ENCODE data around the gene MIEN1.
"Not testable (repeated sequence)": the region's sequence is repeated elsewhere in the genome, so short reads cannot be mapped to it uniquely, and the experiment has no call there.

MIEN1 gene

DNA sequence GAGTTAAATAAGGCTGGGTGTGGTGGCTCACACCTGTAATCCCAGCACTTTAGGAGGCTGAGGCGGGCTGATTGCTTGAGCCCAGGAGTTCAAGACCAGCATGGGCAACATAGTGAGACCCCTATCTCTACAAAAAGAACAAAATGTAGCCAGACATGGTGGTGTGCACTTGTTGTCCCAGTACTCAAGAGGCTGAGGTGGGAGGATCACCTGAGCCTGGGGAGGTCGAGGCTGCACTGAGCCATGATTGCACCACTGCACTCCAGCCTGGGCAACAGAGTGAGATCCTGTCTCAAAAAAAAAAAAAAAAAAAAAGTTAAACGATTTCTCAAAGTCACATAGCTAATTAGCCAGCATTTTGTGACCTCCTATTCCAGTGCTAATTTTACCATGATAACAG lies 33.8 kb upstream of the MIEN1 start:
- not testable (repeated sequence) for H3K4me3 ChIP-seq (ENCODE audit: low read length); H3K9ac ChIP-seq (ENCODE audit: low read depth, low read length); H3K4me1 ChIP-seq (ENCODE audit: insufficient read depth, low read length); H3K36me3 ChIP-seq (ENCODE audit: insufficient read depth, low read depth, low read length); H3K27me3 ChIP-seq (ENCODE audit: insufficient read depth, low read length); H3K27ac ChIP-seq (ENCODE audit: low read length); H3K9me3 ChIP-seq (ENCODE audit: insufficient read depth, low read depth, low read length)

DNA sequence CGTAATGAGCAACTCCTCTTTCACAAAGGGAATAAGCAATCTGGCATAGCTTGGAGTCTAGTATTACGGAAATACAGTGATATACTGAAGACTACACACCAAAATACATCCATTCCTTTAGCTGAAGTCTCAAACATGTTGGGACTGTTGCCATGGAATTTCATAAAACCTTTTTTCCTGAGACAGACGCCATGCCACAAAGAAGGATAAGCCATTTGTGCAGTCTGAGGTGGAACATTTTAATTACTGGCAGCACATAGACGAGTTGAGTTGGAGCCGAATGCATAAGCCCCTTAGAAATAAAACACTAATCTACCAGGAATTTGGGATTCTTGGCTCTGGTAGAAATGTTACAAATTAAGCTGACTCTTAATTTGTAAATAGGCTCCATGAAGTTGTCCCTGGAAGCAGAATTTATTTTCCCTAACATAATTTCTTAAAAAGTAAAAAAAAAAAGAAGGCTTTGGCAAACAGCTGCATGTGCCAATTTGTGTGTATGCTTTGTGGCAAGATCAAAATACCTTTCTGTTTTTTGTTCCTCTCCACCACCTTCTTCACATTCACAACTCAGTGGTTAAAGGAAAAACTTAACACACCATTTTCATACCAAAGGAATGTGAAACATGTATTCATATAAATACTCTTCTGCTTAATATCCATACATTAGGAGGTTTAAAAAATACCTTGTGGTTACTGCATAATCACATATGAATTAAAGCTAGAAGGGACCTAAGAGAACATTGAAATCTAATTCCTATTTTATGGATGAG lies 32.9 kb upstream of the MIEN1 start:
- H3K4me3 ChIP-seq (ENCODE audit: low read length), result no peak overlapping the region
- H3K27me3 ChIP-seq (ENCODE audit: insufficient read depth, low read length), result no peaks in the 10 kb centered on the region
- no peak overlapping the region for H3K9ac ChIP-seq (ENCODE audit: low read depth, low read length)
- H3K9me3 ChIP-seq (ENCODE audit: insufficient read depth, low read depth, low read length), result no peaks in the 10 kb centered on the region
- no peaks in the 10 kb centered on the region for H3K36me3 ChIP-seq (ENCODE audit: insufficient read depth, low read depth, low read length)
- no peak overlapping the region for H3K27ac ChIP-seq (ENCODE audit: low read length)
- no peaks in the 10 kb centered on the region for H3K4me1 ChIP-seq (ENCODE audit: insufficient read depth, low read length)

DNA sequence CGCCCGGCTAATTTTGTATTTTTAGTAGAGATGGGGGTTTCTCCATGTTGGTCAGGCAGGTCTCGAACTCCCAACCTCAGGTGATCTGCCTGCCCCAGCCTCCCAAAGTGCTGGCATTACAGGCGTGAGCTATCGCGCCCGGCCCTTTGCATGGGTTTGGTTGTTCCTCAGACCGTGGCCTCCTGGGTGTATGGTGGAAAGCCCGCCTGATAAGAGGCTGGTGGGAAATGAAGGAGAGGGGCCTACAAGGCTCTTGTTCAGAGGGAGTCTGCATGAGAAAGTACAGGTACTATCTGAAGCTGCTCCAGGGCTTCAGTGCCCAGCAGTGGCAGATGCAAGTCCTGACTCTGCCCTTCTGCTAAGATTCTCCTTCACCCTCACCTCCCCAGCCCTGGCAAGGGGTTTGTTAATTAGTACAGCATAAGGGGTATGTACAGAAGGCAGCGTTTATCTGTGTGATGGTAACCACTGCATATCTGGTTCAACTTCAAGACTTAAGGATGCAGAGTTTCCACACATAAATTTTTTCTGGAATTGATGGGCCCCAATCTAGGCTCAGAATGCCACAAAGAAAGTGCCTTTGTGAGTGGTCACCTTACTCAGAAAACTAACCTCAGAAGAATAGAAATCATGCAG lies 31.6 kb upstream of the MIEN1 start:
- Histone ChIP-seq H3K9ac (ENCODE audit: low read depth, low read length) (no peak overlapping the region), H3K36me3 (ENCODE audit: insufficient read depth, low read depth, low read length) (no peaks in the 10 kb centered on the region), H3K4me3 (ENCODE audit: low read length) (no peak overlapping the region), H3K27ac (ENCODE audit: low read length) (no peak overlapping the region), H3K9me3 (ENCODE audit: insufficient read depth, low read depth, low read length) (no peaks in the 10 kb centered on the region), H3K27me3 (ENCODE audit: insufficient read depth, low read length) (peaks cover 7% of the 10 kb centered on the region; the same call in 1 of the 2 replicates), H3K4me1 (ENCODE audit: insufficient read depth, low read length) (no peaks in the 10 kb centered on the region)

DNA sequence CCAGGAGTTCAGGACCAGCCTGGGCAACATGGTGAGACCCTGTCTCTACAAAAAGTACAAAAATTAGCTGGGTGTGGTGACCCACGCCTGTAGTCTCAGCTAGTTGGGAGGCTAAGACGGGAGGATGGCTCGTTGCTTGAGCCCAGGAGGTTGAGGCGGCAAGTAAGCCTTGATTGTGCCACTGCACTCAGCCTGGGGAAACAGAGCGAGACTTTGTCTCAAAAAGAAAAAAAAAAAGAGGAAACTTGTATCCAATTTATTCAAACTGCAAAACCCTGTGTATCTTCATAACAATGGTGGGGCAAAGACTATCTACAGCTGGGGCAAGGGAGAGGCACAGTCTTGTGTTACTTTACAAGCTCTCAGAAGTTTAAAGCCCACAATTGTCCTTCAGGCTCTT lies 28.9 kb upstream of the MIEN1 start:
- no peak overlapping the region for H3K9ac ChIP-seq (ENCODE audit: low read depth, low read length)
- peaks cover 13% of the 10 kb centered on the region for H3K4me1 ChIP-seq (ENCODE audit: insufficient read depth, low read length)
- H3K27me3 ChIP-seq (ENCODE audit: insufficient read depth, low read length), result peaks cover 28% of the 10 kb centered on the region
- H3K9me3 ChIP-seq (ENCODE audit: insufficient read depth, low read depth, low read length), result no peaks in the 10 kb centered on the region
- no peak overlapping the region for H3K4me3 ChIP-seq (ENCODE audit: low read length)
- no peak overlapping the region for H3K27ac ChIP-seq (ENCODE audit: low read length)
- H3K36me3 ChIP-seq (ENCODE audit: insufficient read depth, low read depth, low read length), result no peaks in the 10 kb centered on the region

DNA sequence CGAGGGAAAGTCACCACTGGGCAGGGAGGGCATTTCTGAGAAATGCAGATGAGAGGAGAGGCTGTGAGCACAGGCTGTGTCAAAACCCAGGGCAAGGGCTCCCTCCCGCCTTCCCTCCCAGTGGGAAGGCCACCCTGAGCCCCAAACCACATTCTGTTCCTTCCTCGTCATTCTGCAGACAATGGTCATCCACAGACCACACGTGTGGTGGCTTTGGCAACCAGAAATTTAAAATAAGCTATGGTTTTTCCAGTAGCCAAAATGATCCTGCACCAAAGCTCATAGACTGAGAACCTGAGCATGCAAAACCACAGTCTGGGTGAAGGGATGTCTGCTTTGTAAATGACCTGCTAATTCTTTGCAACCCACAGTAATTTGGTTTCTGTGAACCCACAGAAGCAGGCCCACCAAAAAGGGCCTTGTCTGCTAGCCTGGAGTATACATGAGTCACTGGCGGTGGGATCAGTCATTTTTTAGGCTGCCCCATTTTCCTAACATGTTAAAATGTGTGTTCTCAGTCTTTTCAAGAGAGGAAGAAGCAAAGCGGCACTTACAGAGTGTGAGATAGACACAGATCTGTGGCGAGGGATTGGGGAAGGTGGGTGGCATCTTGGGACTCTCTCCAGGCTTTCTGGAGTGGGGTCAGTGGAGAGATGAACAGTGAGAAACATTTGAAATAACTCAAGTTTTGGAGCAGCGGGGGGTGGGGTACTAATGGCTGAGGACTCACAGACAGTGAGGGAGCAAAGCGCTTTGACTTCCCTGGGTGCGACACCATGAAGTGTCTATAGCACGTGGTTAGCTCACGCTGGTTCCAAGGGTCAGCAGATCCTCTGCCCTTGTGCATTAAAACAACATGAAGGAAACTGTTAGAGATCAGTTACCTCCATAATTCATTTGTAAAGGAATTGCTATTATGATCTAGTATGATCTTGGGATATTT lies 27.9 kb upstream of the MIEN1 start:
- Histone ChIP-seq H3K36me3 (ENCODE audit: insufficient read depth, low read depth, low read length) (no peaks in the 10 kb centered on the region), H3K4me1 (ENCODE audit: insufficient read depth, low read length) (peaks cover 13% of the 10 kb centered on the region), H3K4me3 (ENCODE audit: low read length) (no peak overlapping the region), H3K9ac (ENCODE audit: low read depth, low read length) (no peak overlapping the region), H3K9me3 (ENCODE audit: insufficient read depth, low read depth, low read length) (no peaks in the 10 kb centered on the region), H3K27me3 (ENCODE audit: insufficient read depth, low read length) (peaks cover 34% of the 10 kb centered on the region), H3K27ac (ENCODE audit: low read length) (no peak overlapping the region)

DNA sequence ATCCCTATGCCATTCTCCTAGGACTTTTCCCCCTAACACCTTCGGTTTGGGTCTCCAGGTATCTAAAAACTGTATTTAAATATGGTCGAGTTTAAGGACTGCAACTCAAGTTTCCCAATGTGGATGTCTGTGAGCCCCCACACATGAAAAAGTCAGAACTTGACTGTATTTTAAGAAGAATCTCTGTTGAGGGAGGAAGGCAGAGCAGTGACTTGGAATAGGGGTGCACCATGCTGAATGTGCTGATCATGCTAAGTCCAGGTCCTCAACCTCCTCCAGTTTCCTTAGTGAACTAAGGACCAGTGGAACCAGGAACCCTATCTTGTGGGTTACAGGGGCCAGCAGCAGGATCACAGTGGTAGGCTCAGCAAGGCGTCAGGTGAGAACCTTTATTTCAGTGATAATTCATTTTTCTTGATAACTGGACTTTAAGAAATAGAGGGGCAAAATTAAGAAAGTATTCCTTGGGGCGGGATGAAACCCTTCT lies 26.9 kb upstream of the MIEN1 start:
- H3K9ac ChIP-seq (ENCODE audit: low read depth, low read length), result no peak overlapping the region
- peaks cover 14% of the 10 kb centered on the region for H3K4me1 ChIP-seq (ENCODE audit: insufficient read depth, low read length)
- no peak overlapping the region for H3K4me3 ChIP-seq (ENCODE audit: low read length)
- peaks cover 39% of the 10 kb centered on the region for H3K27me3 ChIP-seq (ENCODE audit: insufficient read depth, low read length)
- H3K36me3 ChIP-seq (ENCODE audit: insufficient read depth, low read depth, low read length), result no peaks in the 10 kb centered on the region
- no peak overlapping the region for H3K27ac ChIP-seq (ENCODE audit: low read length)
- no peaks in the 10 kb centered on the region for H3K9me3 ChIP-seq (ENCODE audit: insufficient read depth, low read depth, low read length)

DNA sequence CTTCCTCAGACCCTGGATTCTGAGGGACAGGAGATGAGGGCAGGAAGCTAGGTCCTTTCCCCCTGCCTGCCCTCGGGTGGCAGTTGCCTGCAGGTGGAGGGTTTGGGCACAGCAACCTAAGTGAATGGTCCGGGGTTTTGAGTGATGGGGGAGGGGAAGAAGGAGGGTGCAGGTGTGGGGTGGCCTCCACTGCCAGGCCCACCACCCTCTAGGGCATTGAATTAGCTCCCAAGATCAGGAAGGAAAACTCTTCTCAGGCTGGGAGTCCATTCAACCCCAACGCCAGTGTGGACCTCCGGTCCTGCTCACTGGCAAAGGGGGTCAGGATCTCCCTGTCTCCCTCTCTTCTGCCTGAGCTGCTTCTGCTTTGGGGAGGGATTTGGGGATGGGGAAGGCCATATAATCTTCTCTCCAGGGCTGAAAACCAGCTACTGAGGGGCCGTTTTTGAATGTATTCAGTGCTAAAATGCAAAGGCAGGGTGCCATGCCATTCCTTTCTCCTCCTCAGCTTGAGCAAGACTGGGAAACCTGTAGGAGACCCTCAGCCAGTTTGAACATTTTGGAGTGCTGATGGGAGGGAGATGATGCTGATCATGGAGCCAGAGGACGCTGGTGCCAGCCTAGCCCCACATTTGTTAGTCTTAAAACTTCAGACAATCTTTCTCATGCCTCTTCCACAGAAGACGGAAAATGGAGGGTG lies 26.2 kb upstream of the MIEN1 start:
- Histone ChIP-seq H3K36me3 (ENCODE audit: insufficient read depth, low read depth, low read length) (no peaks in the 10 kb centered on the region), H3K9ac (ENCODE audit: low read depth, low read length) (no peak overlapping the region), H3K27me3 (ENCODE audit: insufficient read depth, low read length) (peaks cover 39% of the 10 kb centered on the region), H3K27ac (ENCODE audit: low read length) (no peak overlapping the region), H3K4me3 (ENCODE audit: low read length) (no peak overlapping the region), H3K4me1 (ENCODE audit: insufficient read depth, low read length) (peaks cover 16% of the 10 kb centered on the region), H3K9me3 (ENCODE audit: insufficient read depth, low read depth, low read length) (no peaks in the 10 kb centered on the region)

DNA sequence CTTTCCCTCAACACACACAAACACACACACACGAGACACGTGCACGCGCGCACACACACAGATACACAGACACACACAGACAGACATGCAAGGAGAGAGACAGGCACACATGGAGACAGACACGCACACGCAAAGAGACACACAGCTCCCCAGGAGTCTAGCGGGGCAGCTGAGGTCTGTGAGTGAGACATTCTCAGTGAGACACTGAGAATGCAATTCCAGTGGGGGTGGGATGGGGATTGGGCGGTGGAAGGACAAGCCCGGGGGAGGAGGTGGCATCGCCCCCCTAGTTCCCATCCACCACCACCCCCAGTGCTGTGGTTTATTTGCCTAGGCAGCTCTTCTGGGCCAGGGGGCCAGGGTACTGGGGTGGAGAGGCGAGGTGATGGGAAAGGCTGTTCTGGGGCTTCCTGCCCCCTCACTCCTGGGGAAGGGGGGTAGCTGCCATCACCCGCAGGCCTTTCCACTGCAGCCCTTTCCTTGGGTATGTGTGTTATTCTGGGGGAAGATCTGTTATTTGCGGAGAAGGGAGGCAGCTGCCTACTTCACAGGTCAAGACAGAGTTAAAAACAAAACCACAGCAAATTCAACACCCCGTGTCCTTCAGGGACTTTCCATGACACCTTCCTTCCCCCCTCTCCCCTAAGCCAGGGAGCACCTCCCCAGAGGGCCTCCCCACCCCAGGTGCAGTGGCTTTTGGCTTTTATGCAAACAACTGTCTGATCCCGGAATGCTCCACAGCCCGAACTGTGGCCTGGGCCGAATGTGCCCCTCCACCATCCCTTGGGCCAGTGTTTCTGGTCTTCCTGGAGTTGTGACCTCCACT lies 25.4 kb upstream of the MIEN1 start:
- Histone ChIP-seq H3K27me3 (ENCODE audit: insufficient read depth, low read length) (peaks cover 39% of the 10 kb centered on the region), H3K36me3 (ENCODE audit: insufficient read depth, low read depth, low read length) (no peaks in the 10 kb centered on the region), H3K27ac (ENCODE audit: low read length) (no peak overlapping the region), H3K9ac (ENCODE audit: low read depth, low read length) (no peak overlapping the region), H3K4me1 (ENCODE audit: insufficient read depth, low read length) (peaks cover 16% of the 10 kb centered on the region), H3K9me3 (ENCODE audit: insufficient read depth, low read depth, low read length) (no peaks in the 10 kb centered on the region), H3K4me3 (ENCODE audit: low read length) (0 out of 2 replicates have a peak overlapping the region, but pooled peaks have one; percentile 75)

DNA sequence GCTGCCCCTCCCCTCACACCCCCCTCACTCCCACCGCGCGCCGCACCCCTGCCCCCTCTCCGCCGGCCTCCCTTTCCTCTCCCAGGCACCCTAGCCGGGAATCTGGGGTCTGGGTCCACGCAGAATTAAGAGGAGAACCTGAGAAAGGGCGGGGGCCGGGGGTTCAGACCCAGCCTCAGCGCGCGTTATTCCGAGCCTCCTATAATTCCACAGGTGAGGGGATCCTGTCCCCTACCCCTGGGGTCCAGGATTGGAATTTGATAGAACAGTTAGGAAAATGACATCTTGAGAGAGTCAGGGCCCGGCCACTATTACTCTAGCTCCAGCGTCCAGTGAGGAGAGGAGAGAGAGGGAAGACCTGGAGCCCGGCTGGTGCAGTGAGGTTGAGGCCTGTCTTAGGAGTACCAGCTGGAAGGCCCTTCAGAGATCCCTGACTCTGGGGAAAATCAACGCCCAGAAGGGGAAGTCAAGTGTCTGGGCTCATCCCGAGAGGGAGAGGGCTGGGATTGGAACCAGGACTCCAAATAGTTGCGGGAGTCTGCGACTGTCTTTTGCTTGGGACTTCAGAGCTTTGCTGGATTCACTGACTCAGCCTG lies 24.7 kb upstream of the MIEN1 start:
- H3K4me1 ChIP-seq (ENCODE audit: insufficient read depth, low read length), result peaks cover 16% of the 10 kb centered on the region
- peaks cover 39% of the 10 kb centered on the region for H3K27me3 ChIP-seq (ENCODE audit: insufficient read depth, low read length)
- H3K4me3 ChIP-seq (ENCODE audit: low read length), result peak overlapping the region; percentile 75
- H3K36me3 ChIP-seq (ENCODE audit: insufficient read depth, low read depth, low read length), result no peaks in the 10 kb centered on the region
- no peak overlapping the region; the same call in 1 of the 2 replicates for H3K9ac ChIP-seq (ENCODE audit: low read depth, low read length)
- no peak overlapping the region for H3K27ac ChIP-seq (ENCODE audit: low read length)
- H3K9me3 ChIP-seq (ENCODE audit: insufficient read depth, low read depth, low read length), result no peaks in the 10 kb centered on the region

DNA sequence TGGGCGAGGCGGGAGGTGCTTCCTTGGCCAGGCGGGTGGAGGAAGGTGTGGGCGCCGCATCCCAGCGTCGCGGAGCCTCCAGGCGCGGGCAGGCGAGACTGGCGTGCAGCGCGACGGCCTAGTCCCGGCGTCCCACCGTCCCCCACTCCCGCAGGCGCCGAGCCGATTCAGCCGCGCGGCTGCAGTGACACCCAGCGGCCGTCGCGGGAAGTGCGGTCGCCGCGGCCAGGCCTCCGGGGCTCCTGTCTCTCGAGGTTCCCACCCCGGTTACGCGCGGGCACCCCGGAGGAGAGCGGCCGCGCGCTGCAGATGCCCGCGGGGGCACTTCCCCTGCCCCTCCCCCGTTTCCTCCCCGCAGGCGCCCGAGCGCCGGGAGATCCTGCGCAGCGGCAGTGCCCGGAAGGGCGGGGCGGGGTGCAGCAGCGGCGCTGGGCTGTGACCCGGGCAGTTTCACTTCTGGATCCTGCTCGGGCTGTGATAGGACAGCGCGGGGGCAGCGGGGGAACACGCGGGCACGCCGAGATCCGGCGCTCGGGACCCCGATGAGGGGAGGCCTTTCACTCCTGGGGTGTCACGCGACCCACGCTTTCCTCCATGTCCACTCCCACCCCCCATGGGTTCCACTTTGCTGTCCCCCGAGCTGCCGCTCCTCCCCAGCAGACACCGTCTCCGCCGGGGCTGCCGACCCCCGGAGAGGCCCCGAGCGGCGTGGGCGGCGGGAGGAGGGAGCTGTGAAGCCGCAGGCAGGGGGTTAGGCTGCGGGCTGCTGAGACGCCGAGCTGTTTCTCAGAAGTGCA lies 24.0 kb upstream of the MIEN1 start:
- Histone ChIP-seq H3K27ac (ENCODE audit: low read length) (no peak overlapping the region), H3K36me3 (ENCODE audit: insufficient read depth, low read depth, low read length) (no peaks in the 10 kb centered on the region), H3K4me1 (ENCODE audit: insufficient read depth, low read length) (peaks cover 16% of the 10 kb centered on the region), H3K4me3 (ENCODE audit: low read length) (peak overlapping the region; percentile 75), H3K27me3 (ENCODE audit: insufficient read depth, low read length) (peaks cover 39% of the 10 kb centered on the region), H3K9me3 (ENCODE audit: insufficient read depth, low read depth, low read length) (no peaks in the 10 kb centered on the region), H3K9ac (ENCODE audit: low read depth, low read length) (peak overlapping the region; percentile 70; the same call in 1 of the 2 replicates)

Measured in iPS-20b (cell line).